Measurements from ENCODE around the gene ARAP3.

Gene ARAP3

DNA sequence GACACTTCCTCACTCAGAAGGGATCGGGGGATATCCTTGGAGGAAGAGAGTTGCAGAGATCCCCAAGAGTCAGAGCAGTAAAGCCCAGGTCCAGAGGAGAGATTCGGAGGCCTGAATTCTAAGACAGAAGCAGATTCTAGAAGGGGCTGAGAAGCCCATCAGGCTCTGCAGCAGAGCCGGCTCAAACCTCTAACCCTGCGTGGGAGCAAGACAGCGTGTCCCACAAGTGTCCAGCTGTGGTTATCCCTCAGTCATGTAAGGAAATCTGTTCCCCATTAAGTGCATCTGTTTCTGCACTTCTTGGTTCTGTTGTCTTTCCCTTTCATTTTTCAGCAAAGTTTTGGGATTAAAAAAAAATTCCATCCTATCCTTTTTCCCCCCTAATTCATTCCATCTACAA, 58.4 kb downstream of the ARAP3 start:
- H3K4me2 ChIP-seq (ENCODE audit: low read length): no peak overlapping the region
- H3K23ac ChIP-seq (ENCODE audit: low read length): no peak overlapping the region
- H3K14ac ChIP-seq (ENCODE audit: low read length): no peak overlapping the region
- no CpG with 5 or more reads among the region's 5 CpGs for WGBS (ENCODE audit: extremely low coverage, insufficient coverage, insufficient read length)
- H3K27me3 ChIP-seq (ENCODE audit: insufficient read depth, low read length): no peaks in the 10 kb centered on the region
- H3K18ac ChIP-seq (ENCODE audit: low read length): no peak overlapping the region
- no peak overlapping the region for H2BK120ac ChIP-seq (ENCODE audit: insufficient read depth, low read length, poor library complexity)
- no peak overlapping the region for H2AFZ ChIP-seq (ENCODE audit: insufficient read depth, low read length, poor library complexity)
- H2BK5ac ChIP-seq (ENCODE audit: low read depth, low read length, poor library complexity): no peak overlapping the region
- H2AK5ac ChIP-seq (ENCODE audit: low read length): no peak overlapping the region
- H3K4me3 ChIP-seq (ENCODE audit: low read depth, low read length): no peak overlapping the region
- DNase-seq: no peak
- peaks cover 34 to 45% of the 10 kb centered on the region in 2 experiments for H3K36me3 ChIP-seq (ENCODE audit: control insufficient read depth in 1 of 2, insufficient read depth in 2 of 2, low read length in 2 of 2)
- no peak overlapping the region for H4K8ac ChIP-seq (ENCODE audit: low read depth, low read length)
- peaks cover 1% of the 10 kb centered on the region for H3K79me1 ChIP-seq (ENCODE audit: low read length)
- H3K9ac ChIP-seq (ENCODE audit: low read length): no peak overlapping the region
- no peak overlapping the region for H4K12ac ChIP-seq (ENCODE audit: low read depth, low read length)
- H3K4ac ChIP-seq (ENCODE audit: low read depth, low read length): no peak overlapping the region
- no peak overlapping the region for H2BK12ac ChIP-seq (ENCODE audit: low read length)
- no peak overlapping the region for H3K27ac ChIP-seq (ENCODE audit: low read depth, low read length)
- H4K91ac ChIP-seq (ENCODE audit: low read depth, low read length): no peak overlapping the region
- peaks cover 1% of the 10 kb centered on the region for H3K79me2 ChIP-seq (ENCODE audit: control insufficient read depth, insufficient read depth, low read length, poor library complexity)
- no peaks in the 10 kb centered on the region for H3K9me3 ChIP-seq (ENCODE audit: insufficient read depth, low read depth, low read length)
- H3K4me1 ChIP-seq (ENCODE audit: control insufficient read depth in 1 of 2, insufficient read depth in 2 of 2, low read length in 2 of 2): no peaks in the 10 kb centered on the region

DNA sequence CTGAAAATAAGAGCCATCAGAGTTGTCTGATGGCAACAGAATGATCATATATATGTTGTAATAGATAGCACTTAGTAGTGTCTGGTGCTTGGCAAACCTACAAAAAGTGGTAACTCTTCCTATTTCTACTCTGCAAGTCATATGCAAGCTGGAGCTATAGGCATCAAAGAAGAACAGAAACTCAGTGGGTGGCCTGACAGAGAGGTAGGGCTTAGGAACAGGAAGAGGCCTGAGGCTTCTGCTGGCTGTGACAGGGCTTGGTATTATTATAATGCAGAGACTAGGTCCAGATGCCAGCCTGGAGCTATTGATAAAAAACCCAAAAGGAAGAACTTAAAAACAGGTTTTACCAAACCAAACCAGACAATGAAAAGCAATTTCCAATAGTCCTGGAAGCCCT, 58.8 kb downstream of the ARAP3 start:
- Histone ChIP-seq H4K12ac (ENCODE audit: low read depth, low read length) (no peak overlapping the region), H2AK5ac (ENCODE audit: low read length) (no peak overlapping the region), H3K4ac (ENCODE audit: low read depth, low read length) (no peak overlapping the region), H3K36me3 (ENCODE audit: control insufficient read depth in 1 of 2, insufficient read depth in 2 of 2, low read length in 2 of 2) (peaks cover 31 to 40% of the 10 kb centered on the region in 2 experiments), H3K18ac (ENCODE audit: low read length) (no peak overlapping the region), H4K8ac (ENCODE audit: low read depth, low read length) (no peak overlapping the region), H3K79me2 (ENCODE audit: control insufficient read depth, insufficient read depth, low read length, poor library complexity) (peaks cover 5% of the 10 kb centered on the region), H2BK5ac (ENCODE audit: low read depth, low read length, poor library complexity) (no peak overlapping the region), H2BK120ac (ENCODE audit: insufficient read depth, low read length, poor library complexity) (no peak overlapping the region), H3K14ac (ENCODE audit: low read length) (no peak overlapping the region), H2BK12ac (ENCODE audit: low read length) (no peak overlapping the region), H3K27ac (ENCODE audit: low read depth, low read length) (no peak overlapping the region), H4K91ac (ENCODE audit: low read depth, low read length) (no peak overlapping the region), H3K9ac (ENCODE audit: low read length) (no peak overlapping the region), H3K9me3 (ENCODE audit: insufficient read depth, low read depth, low read length) (no peaks in the 10 kb centered on the region), H3K4me2 (ENCODE audit: low read length) (no peak overlapping the region), H3K4me3 (ENCODE audit: low read depth, low read length) (no peak overlapping the region), H3K79me1 (ENCODE audit: low read length) (peaks cover 5% of the 10 kb centered on the region), H3K27me3 (ENCODE audit: insufficient read depth, low read length) (no peaks in the 10 kb centered on the region), H3K23ac (ENCODE audit: low read length) (no peak overlapping the region), H2AFZ (ENCODE audit: insufficient read depth, low read length, poor library complexity) (no peak overlapping the region), H3K4me1 (ENCODE audit: control insufficient read depth in 1 of 2, insufficient read depth in 2 of 2, low read length in 2 of 2) (no peaks in the 10 kb centered on the region)
- DNase-seq: no peak

DNA sequence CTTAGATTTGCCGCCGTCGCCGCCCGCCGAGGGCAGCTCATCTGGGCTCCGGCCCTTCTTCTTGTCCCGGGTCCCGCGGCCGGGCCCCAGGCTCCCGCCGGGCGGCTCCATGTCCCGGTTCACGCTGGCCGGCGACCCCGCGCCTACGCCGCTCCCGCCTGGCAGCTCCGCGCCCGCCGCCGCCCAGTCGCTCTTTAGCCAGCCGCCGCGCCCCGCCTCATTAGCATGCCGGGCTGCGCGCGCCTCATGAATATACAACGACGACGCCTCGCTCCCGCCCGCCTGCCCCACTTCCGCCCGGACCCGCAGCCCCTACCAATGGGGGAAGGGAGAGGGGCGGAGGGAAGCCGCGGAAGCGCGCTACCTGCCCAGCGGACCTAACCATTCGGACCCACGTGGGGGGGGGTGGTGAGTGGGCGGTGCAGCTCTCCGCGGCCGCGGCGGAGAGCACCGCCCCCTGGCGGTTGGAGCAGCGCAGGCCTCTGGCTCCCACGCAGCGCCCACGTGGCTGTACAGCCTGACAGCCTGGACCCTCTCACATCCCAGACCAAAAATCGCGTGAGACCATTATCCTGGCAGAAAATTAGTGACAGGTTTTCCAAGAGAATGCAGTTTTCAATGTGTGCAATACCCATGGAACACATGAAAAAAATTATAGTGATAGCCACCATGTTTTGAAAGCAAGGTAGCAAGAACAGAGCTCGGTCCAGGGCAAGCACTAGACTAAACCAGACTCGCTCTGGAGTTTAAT, 63.1 kb downstream of the ARAP3 start, which contains the start of gene DIAPH1:
DIAPH1 (minus strand) TSS at position 197 of the 751 bp plus-strand sequence; CDS start at position 111, 86 bp downstream.
- Histone ChIP-seq H4K8ac (ENCODE audit: low read depth, low read length) (peak within 1 kb of the TSS; percentile 13), H2BK12ac (ENCODE audit: low read length) (no peak within 1 kb of the TSS), H2BK120ac (ENCODE audit: insufficient read depth, low read length, poor library complexity) (peak within 1 kb of the TSS; percentile 45)

DNA sequence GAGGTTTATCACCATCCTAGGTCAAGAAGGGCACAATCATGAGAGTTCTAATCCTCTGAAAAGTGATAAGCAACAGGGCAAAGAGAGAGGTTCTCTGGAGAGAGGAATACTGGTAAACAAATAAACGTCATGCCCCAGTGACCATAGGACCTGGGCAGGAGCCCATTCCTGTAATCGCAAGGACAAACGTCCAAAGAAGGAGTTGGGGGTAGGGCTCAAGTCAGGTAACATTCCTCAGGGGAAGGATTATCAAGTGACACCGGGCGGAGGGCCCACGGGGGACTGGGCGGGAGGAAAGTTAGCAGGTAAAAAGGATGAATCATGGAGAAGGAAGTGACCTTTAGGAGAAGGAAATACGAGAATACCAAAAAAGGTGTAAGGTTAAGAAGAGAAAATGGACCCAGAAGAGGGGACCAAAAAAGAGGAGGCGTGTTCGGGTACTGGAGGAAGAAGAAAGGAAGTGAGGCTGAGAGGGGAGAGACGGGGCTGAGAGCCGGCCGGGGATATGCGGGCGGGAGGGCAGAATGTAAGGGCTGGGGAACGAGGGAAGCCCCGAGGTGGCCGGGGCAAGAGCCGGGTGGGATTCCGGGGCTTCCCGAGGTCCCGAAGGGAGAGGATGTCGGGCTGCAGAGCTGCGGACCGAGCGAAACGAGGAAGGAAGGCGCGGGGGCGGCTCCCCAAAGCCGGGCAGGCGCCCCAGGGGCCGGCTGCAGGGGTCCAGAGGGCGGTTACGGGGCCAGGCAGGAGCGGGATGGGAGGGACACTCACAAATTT, 63.8 kb downstream of the ARAP3 start:
- peak overlapping the region; percentile 13 for H4K8ac ChIP-seq (ENCODE audit: low read depth, low read length)

More for the DNA sequence above, 63.1 kb downstream of the ARAP3 start, which contains the start of gene DIAPH1:
- Histone ChIP-seq H3K9me3 (ENCODE audit: insufficient read depth, low read depth, low read length) (no peaks in the 10 kb centered on the region), H3K4me3 (ENCODE audit: low read depth, low read length) (peak within 1 kb of the TSS; percentile 87), H2AFZ (ENCODE audit: insufficient read depth, low read length, poor library complexity) (peak within 1 kb of the TSS; percentile 12), H3K23ac (ENCODE audit: low read length) (no peak within 1 kb of the TSS), H2AK5ac (ENCODE audit: low read length) (no peak within 1 kb of the TSS), H3K79me1 (ENCODE audit: low read length) (peaks cover 5% of the 10 kb centered on the region), H2BK5ac (ENCODE audit: low read depth, low read length, poor library complexity) (peak within 1 kb of the TSS; percentile 78), H3K36me3 (ENCODE audit: control insufficient read depth in 1 of 2, insufficient read depth in 2 of 2, low read length in 2 of 2) (peaks cover 11 to 20% of the 10 kb centered on the region in 2 experiments), H4K91ac (ENCODE audit: low read depth, low read length) (peak within 1 kb of the TSS; percentile 28), H3K4me2 (ENCODE audit: low read length) (peak within 1 kb of the TSS; percentile 72), H3K27ac (ENCODE audit: low read depth, low read length) (peak within 1 kb of the TSS; percentile 87), H4K12ac (ENCODE audit: low read depth, low read length) (peak within 1 kb of the TSS; percentile 43), H3K4ac (ENCODE audit: low read depth, low read length) (peak within 1 kb of the TSS; percentile 53), H3K79me2 (ENCODE audit: control insufficient read depth, insufficient read depth, low read length, poor library complexity) (peaks cover 13% of the 10 kb centered on the region), H3K27me3 (ENCODE audit: insufficient read depth, low read length) (no peaks in the 10 kb centered on the region), H3K14ac (ENCODE audit: low read length) (peak within 1 kb of the TSS; percentile 38), H3K18ac (ENCODE audit: low read length) (peak within 1 kb of the TSS; percentile 54), H3K4me1 (ENCODE audit: control insufficient read depth in 1 of 2, insufficient read depth in 2 of 2, low read length in 2 of 2) (no peaks in the 10 kb centered on the region), H3K9ac (ENCODE audit: low read length) (peak within 1 kb of the TSS; percentile 96)
- DNase-seq: peak; percentile 97
- WGBS (ENCODE audit: extremely low coverage, insufficient coverage, insufficient read length): no CpG with 5 or more reads among the region's 70 CpGs

More for the DNA sequence above, 63.8 kb downstream of the ARAP3 start:
- peak overlapping the region; percentile 87 for H3K27ac ChIP-seq (ENCODE audit: low read depth, low read length)
- peak overlapping the region; percentile 12 for H2AFZ ChIP-seq (ENCODE audit: insufficient read depth, low read length, poor library complexity)
- H3K4ac ChIP-seq (ENCODE audit: low read depth, low read length): peak overlapping the region; percentile 13
- peaks cover 15% of the 10 kb centered on the region for H3K79me2 ChIP-seq (ENCODE audit: control insufficient read depth, insufficient read depth, low read length, poor library complexity)
- peak overlapping the region; percentile 78 for H2BK5ac ChIP-seq (ENCODE audit: low read depth, low read length, poor library complexity)
- no peak overlapping the region for H2AK5ac ChIP-seq (ENCODE audit: low read length)
- peak overlapping the region; percentile 45 for H2BK120ac ChIP-seq (ENCODE audit: insufficient read depth, low read length, poor library complexity)
- no peaks in the 10 kb centered on the region for H3K9me3 ChIP-seq (ENCODE audit: insufficient read depth, low read depth, low read length)
- H3K27me3 ChIP-seq (ENCODE audit: insufficient read depth, low read length): no peaks in the 10 kb centered on the region
- peak overlapping the region; percentile 28 for H4K91ac ChIP-seq (ENCODE audit: low read depth, low read length)
- peaks cover 8 to 15% of the 10 kb centered on the region in 2 experiments for H3K36me3 ChIP-seq (ENCODE audit: control insufficient read depth in 1 of 2, insufficient read depth in 2 of 2, low read length in 2 of 2)
- peak overlapping the region; percentile 96 for H3K9ac ChIP-seq (ENCODE audit: low read length)
- peak overlapping the region; percentile 43 for H4K12ac ChIP-seq (ENCODE audit: low read depth, low read length)
- H3K4me2 ChIP-seq (ENCODE audit: low read length): peak overlapping the region; percentile 72
- H3K18ac ChIP-seq (ENCODE audit: low read length): peak overlapping the region; percentile 54
- peaks cover 5% of the 10 kb centered on the region for H3K79me1 ChIP-seq (ENCODE audit: low read length)
- H3K4me1 ChIP-seq (ENCODE audit: control insufficient read depth in 1 of 2, insufficient read depth in 2 of 2, low read length in 2 of 2): no peaks in the 10 kb centered on the region
- H3K4me3 ChIP-seq (ENCODE audit: low read depth, low read length): peak overlapping the region; percentile 87
- peak overlapping the region; percentile 38 for H3K14ac ChIP-seq (ENCODE audit: low read length)
- WGBS (ENCODE audit: extremely low coverage, insufficient coverage, insufficient read length): no CpG with 5 or more reads among the region's 36 CpGs
- H3K23ac ChIP-seq (ENCODE audit: low read length): no peak overlapping the region
- H2BK12ac ChIP-seq (ENCODE audit: low read length): no peak overlapping the region
- peak; percentile 82 to 92 for DNase-seq

All from trophoblast cell (in vitro differentiated cells and primary cell).